Measurements from ENCODE around the gene GAGE12E.
"Not testable (repeated sequence)": the region's sequence is repeated elsewhere in the genome, so short reads cannot be mapped to it uniquely, and the experiment has no call there.

DNA sequence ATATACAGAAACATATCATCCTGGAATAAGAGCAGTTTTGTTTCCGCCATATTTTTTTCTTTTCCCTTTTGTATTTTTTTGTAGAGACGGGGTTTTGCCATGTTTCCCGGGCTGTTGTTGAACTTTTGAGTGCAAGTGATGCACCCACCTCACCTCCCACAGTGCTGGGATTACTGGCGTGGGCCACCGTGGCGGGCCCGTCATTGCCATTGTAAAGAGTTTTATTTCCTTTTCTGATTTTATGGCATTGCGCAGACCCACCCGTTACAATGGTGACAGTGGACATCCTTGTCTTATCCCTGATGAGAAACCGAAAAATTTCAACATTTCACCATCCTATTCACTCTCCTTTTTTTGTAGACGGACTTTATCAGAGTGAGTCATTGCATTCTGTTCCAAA lies 17.6 kb downstream of the GAGE12E start:
- TF ChIP-seq ZNF558 (CRISPR knock-in tag; IDR thresholded peaks at IDR 0.05; ENCODE audit: borderline replicate concordance); TOE1 (CRISPR knock-in tag; IDR thresholded peaks at IDR 0.05); GTF2F1 (IDR thresholded peaks at IDR 0.05; ENCODE audit: low read length); BHLHE40 (IDR thresholded peaks at IDR 0.05; ENCODE audit: low read length); TAF15 (IDR thresholded peaks at IDR 0.05; ENCODE audit: low read depth, low read length, poor library complexity, severe bottlenecking); ASH2L (IDR thresholded peaks at IDR 0.05; ENCODE audit: insufficient read length, low read depth, low read length); SMAD9 (CRISPR knock-in tag; IDR thresholded peaks at IDR 0.05); ZNF274 (CRISPR knock-in tag; IDR thresholded peaks at IDR 0.05): not testable (repeated sequence)
- TF ChIP-seq, protein P1, sequence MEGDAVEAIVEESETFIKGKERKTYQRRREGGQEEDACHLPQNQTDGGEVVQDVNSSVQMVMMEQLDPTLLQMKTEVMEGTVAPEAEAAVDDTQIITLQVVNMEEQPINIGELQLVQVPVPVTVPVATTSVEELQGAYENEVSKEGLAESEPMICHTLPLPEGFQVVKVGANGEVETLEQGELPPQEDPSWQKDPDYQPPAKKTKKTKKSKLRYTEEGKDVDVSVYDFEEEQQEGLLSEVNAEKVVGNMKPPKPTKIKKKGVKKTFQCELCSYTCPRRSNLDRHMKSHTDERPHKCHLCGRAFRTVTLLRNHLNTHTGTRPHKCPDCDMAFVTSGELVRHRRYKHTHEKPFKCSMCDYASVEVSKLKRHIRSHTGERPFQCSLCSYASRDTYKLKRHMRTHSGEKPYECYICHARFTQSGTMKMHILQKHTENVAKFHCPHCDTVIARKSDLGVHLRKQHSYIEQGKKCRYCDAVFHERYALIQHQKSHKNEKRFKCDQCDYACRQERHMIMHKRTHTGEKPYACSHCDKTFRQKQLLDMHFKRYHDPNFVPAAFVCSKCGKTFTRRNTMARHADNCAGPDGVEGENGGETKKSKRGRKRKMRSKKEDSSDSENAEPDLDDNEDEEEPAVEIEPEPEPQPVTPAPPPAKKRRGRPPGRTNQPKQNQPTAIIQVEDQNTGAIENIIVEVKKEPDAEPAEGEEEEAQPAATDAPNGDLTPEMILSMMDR (CRISPR knock-in tag; IDR thresholded peaks at IDR 0.05), result not testable (repeated sequence)
